HG03439 (cell line): ENCODE results near the gene CEP250.
A peak's percentile ranks its signal among the peaks of the same experiment; 100 is the strongest.
"Not testable (repeated sequence)": the region's sequence is repeated elsewhere in the genome, so short reads cannot be mapped to it uniquely, and the experiment has no call there.

Experiments used
- ATAC-seq: cut with Tn5 transposase; IDR thresholded peaks from one replicate; pipeline ENCODE4 v1.9.1; 2021; ENCODE audit warnings: mild to moderate bottlenecking, moderate library complexity; ENCODE audit not compliant: unreplicated experiment

Gene CEP250

DNA sequence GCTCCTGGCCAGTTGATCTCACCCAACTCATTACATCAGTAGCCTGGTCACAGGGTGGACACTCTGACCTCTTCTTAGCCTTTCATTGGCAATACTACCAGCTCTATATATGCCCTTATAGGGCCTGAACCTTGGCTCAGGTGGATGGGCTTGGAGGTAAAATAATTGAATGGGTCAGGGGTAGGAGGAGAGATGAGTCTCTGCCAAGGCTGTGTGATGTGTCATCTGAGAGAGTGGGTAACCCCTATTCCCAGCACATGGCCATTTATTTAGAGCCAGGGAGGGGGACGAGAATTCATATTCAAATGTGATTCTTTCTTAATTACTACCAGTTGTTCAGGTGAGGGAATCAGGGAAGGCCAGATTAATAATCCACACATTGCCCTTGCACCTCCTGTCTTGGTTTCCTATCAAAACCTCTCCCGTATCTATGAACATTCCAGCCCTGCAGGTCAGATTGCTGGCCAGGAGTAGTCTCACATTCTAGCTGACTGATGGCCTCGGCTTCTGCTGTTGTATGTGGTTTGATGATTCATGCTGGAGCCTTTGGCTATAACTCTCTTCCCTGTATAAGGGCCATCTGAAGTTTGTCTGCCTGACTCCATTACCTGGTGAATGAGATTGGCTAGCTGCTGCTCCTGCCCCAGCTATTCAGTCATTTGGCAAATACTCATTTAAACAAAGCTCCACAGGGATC lies 60.7 kb downstream of the CEP250 start:
- no peak for ATAC-seq

DNA sequence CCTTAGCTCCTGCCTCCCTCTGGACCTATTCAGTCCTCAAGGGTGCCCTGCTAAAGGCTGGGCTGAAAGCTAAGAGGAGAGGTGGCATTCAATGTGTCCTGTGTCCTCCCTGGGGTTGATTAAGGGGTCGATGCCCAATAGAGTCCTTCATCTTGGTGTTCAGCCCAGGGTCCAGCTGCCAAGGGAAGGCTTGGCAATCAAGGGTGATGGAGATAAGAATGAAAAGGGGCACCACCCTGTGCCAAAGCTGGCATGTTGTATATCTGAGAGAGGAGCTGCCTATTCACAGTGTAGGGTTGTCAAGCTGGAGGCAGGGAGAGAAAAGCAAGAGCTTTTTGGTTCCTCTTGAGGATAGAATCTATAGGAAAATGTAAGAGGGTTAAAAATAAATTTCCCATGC lies 61.7 kb downstream of the CEP250 start:
- no peak for ATAC-seq

DNA sequence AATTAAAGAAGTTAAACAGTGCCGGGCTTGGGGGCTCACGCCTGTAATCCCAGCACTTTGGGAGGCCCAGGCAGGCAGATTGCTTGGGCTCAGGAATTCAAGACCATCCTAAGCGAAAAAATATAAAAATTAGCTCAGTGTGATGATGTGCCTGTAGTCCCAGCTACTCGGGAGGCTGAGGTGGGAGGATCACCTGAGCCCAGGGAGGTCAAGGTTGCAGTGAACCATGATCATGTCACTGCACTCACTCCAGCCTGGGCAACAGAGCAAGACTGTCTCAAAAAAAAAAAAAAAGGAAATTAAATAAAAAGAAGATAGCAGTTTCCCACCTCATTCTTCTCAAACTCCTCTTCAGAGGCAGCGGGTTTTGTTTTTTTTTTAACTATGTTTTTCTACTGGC lies 62.4 kb downstream of the CEP250 start:
- not testable (repeated sequence) for ATAC-seq

DNA sequence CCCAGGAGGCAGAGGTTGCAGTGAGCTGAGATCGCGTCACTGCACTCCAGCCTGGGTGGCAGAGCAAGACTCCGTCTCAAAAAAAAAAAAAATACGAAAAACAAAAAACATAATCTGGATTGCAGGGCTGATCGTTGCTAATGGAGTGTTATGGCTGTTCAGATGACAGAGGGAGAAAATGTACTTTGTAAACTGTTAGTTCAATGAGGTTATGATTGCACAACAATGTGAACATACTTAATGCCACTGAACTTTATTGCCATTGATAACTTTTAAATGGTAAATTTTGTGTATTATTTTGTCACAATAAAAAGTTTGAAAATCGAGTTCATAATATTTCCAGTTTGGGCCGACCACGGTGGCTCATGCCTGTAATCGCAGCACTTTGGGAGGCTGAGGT lies 63.6 kb downstream of the CEP250 start:
- ATAC-seq, result no peak

DNA sequence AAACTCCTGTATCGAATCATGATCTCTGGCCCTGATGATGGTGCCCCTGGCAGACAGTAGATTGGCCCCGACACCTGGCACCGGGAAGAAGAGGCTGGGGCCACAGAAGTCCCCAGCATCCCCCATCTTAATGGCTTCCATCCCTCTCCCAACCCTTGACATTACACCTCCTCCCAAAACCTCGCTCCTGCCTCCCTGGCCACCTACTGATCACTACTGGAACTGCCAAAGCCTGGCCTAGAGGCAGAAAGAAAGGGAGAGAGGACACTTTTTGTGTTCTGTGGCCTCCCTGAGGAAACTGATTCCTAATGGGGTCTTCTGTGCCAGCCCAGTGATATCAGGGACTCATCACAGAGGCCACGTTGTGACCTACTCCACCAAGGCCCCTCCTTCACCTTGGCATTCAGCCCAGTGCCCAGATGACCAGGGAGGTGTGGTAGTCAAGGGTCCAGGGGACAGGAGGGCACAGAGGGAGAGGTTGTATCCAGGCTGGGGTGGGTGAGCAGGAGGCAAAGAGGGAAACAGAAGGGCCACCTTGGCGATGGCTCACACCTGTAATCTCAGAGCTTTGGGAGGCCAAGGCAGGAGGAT lies 68.0 kb downstream of the CEP250 start:
- ATAC-seq, result no peak

DNA sequence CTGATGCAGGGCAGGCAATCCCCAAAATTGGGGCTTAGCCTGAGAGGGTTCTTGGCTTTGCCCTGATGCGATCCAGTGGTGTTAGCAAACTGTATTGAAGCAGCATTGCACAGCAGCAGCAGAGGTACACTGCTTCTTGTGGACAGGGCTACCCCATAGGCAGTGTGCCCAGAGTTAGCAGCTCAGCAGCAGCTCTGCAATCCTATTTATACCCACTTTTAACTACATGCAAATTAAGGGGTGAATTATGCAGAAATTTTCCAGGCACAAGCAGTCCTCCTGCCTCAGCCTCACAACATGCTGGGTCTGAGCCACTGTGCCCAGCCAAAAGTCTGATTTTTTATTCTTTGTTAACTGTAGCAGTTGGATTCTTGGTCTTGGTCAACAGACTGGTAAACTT lies 70.2 kb downstream of the CEP250 start:
- no peak for ATAC-seq

GRCh38 chr20:35527122-35527769 lies 71.8 kb downstream of the CEP250 start:
- ATAC-seq, result no peak

GRCh38 chr20:35529552-35529951 lies 74.2 kb downstream of the CEP250 start, which contains the start of gene C20orf173:
Gene C20orf173 (minus strand): TSS chr20:35529652. CDS start chr20:35529373, 279 bp downstream.
- no peak for ATAC-seq

GRCh38 chr20:35539756-35540212 lies 84.4 kb downstream of the CEP250 start:
- ATAC-seq, result peak; percentile 44

GRCh38 chr20:35541118-35541782 lies 85.9 kb downstream of the CEP250 start:
- ATAC-seq, result peak; percentile 4

DNA sequence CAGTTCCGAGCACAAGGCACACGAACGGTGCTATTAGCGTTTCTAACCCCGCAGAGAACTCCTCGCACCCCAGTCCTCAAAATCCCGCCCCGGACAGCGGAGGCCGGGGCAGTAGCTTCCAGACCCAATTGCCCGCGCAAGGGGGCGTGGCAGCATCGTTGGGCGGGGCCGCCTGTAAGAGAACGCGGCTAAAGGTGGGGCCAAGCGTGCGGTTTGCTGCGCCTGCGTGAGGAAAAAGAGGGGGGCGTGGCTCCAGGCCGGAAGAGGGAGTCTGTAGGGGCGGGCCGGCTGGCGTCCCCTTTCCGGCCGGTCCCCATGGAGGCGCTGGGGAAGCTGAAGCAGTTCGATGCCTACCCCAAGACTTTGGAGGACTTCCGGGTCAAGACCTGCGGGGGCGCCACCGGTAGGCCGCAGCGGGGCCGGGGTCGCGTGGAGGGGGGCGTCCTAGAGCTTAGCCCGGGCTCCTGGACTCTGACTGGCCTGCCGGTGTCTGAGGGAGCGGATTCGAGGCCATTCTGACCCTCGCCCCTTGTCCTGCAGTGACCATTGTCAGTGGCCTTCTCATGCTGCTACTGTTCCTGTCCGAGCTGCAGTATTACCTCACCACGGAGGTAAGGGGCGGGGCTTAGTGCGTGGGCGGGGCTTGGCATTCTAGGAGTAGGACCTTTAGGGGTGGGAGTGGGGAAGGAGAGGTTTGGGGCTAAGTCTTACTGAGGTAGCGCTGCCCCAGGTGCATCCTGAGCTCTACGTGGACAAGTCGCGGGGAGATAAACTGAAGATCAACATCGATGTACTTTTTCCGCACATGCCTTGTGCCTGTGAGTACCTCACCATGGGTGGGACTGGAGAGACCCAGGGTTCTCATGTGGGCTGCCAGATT lies 86.6 kb downstream of the CEP250 start, which contains the start of gene ERGIC3:
Gene ERGIC3 (plus strand): TSS at position 296 of the 880 bp plus-strand sequence. CDS start 20 bp downstream, at position 316.
- peak; percentile 90 for ATAC-seq

- no peak for ATAC-seq
These were observed 87.6 kb downstream of the CEP250 start for GRCh38 chr20:35542990-35543389.

- no peak for ATAC-seq
These were observed 89.0 kb downstream of the CEP250 start for GRCh38 chr20:35544436-35544835.

GRCh38 chr20:35544941-35545340 lies 89.5 kb downstream of the CEP250 start:
- ATAC-seq, result not testable (repeated sequence)

DNA sequence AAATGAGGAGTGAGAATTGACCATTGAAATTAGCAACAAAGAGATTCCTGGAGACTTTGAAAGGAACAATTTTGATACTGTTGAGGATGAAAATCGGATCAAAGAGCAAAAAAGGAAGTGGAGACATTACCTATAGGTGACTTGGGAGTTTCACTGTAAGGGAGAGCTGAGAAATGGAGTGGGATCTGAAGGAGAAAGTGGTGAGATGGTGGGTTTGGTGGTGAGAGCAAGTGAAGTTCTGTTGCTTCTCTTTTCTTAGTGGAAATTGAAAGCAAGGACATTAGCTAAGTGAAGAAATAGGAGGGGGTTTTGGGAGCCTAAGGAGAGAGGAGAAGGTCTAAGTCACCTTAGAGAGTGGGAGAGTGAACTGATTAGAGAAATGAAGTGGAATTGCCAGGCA lies 90.7 kb downstream of the CEP250 start:
- ATAC-seq, result no peak

- no peak for ATAC-seq
These were observed 91.9 kb downstream of the CEP250 start for GRCh38 chr20:35547329-35547728.

DNA sequence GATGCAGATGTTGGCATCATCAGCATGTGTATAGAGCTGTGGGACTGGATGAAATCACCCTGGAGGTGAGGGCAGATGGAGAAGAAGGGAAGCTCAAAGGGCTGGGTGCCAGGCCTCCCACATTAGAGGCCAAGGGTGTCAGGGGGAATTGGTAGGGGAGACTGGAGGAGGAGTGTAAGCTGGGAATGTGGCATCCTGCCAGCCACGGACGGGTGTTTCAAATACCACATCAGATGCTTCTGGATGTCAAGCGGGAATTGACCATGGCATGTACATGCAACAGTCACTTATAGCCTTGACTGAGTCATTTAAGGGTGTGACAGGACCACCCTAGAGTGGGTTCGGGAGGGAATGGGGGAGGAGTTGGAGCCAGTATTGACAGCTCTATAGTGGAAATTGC lies 96.1 kb downstream of the CEP250 start:
- no peak for ATAC-seq

DNA sequence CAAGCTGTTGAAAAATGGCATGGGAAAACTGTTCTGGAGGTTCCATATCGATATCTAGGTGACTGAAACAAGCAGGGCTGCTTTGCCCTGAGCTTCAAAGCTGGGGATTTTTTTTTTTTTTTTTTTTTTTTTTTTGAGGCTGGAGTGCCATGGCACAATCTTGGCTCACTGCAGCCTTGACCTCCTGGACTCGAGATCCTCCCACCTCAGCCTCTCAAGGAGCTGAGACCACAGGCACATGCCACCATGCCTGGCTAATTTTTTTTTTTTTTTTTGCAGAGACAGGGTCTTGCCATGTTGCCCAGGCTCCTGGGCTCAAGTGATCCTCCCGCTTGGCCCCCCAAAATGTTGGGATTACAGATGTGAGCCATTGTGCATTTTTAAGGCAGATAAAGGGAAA lies 97.5 kb downstream of the CEP250 start:
- ATAC-seq, result no peak

DNA sequence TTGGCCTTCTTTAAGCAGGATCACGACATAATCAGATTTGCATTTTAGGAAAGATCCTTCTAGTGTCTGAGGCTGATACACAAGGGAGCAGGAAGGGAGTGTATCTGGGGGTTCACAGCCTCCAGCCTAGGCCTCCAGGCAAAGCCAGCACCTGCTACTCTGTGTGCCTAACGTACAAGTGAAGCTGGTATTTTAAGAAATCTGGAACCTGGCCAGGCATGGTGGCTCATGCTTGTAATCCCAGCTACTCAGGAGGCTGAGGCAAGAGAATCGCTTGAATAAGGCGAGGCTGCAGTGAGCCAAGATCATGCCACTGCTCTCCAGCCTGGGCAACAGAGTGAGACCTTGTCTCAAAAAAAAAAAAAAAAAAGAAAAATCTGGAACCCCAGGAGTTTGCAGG lies 100.1 kb downstream of the CEP250 start:
- not testable (repeated sequence) for ATAC-seq

DNA sequence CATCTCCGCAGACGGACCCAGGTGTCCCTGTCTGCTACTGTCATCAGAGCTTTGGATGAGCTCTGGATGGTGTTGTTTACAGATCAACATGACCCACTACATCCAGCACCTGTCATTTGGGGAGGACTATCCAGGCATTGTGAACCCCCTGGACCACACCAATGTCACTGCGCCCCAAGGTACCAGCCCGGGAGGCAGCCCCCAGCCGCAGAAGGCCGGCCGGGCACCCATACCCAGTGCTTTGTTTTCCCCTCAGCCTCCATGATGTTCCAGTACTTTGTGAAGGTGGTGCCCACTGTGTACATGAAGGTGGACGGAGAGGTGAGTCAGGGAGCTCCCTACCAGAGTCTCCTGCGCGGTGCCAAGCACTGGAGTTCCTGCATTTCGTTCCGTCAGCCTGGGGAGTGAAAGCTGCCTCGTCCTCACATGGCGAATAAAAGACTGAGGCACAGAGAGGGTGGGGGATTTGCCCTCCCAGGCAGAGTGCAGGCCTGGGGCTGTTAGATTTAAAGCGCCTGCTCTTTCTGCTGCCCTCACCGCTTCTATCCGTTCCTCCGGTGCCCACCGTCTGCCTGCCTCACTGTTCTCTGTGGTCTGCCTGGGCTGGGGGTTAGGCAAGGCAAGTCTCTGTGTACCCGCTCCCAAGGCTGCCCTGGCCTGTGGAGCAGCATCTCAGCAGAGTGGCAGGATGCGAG lies 100.7 kb downstream of the CEP250 start:
- no peak for ATAC-seq
